GM18505 (cell line): ENCODE measurements around the gene TRPV6.

Experiments used
- ATAC-seq: cut with Tn5 transposase; IDR thresholded peaks from one replicate; pipeline ENCODE4 v1.9.1; 2021; ENCODE audit not compliant: unreplicated experiment
- POLR2A ChIP-seq: IDR thresholded peaks from 4 replicates; pipeline ENCODE4 v1.6.1; 2011; ENCODE audit warnings: borderline replicate concordance; ENCODE audit not compliant: insufficient read depth, insufficient read length; ENCODE audit errors: extremely low read depth

TRPV6 gene

GRCh38 chr7:142897691-142898090, 12.1 kb upstream of the TRPV6 start:
- TF ChIP-seq POLR2A = no peak
- no peak for ATAC-seq

GRCh38 chr7:142896741-142897379, 11.3 kb upstream of the TRPV6 start:
- TF ChIP-seq POLR2A = no peak
- ATAC-seq = no peak

GRCh38 chr7:142896151-142896550, 10.6 kb upstream of the TRPV6 start:
- no peak for ATAC-seq
- no peak for TF ChIP-seq POLR2A

- no peak for TF ChIP-seq POLR2A
- no peak for ATAC-seq
Observed at GRCh38 chr7:142894985-142895593, 9.5 kb upstream of the TRPV6 start.

GRCh38 chr7:142894112-142894984, 8.8 kb upstream of the TRPV6 start:
- no peak for TF ChIP-seq POLR2A
- no peak for ATAC-seq

- no peak for ATAC-seq
- no peak for TF ChIP-seq POLR2A
Observed at GRCh38 chr7:142892951-142893350, 7.4 kb upstream of the TRPV6 start.

- no peak for ATAC-seq
- TF ChIP-seq POLR2A = no peak
Observed at GRCh38 chr7:142891490-142892082, 6.0 kb upstream of the TRPV6 start.

GRCh38 chr7:142890874-142891485, 5.4 kb upstream of the TRPV6 start:
- ATAC-seq = no peak
- TF ChIP-seq POLR2A = no peak

GRCh38 chr7:142889816-142890215, 4.3 kb upstream of the TRPV6 start:
- no peak for ATAC-seq
- no peak for TF ChIP-seq POLR2A

GRCh38 chr7:142887282-142888015, 1.9 kb upstream of the TRPV6 start:
- ATAC-seq = no peak
- TF ChIP-seq POLR2A = no peak

GRCh38 chr7:142886866-142887265, 1.3 kb upstream of the TRPV6 start:
- no peak for TF ChIP-seq POLR2A
- no peak for ATAC-seq

GRCh38 chr7:142884286-142884640, 1.3 kb downstream of the TRPV6 start:
- ATAC-seq = no peak
- TF ChIP-seq POLR2A = no peak
